HG02970 (cell line): ENCODE data around the gene PCSK2.

Source experiments
- ATAC-seq: cut with Tn5 transposase; IDR thresholded peaks from one replicate; pipeline ENCODE4 v1.9.1; 2021; ENCODE audit warnings: mild to moderate bottlenecking, moderate library complexity, moderate number of reproducible peaks; ENCODE audit not compliant: unreplicated experiment, low FRiP score

The PCSK2 gene

DNA sequence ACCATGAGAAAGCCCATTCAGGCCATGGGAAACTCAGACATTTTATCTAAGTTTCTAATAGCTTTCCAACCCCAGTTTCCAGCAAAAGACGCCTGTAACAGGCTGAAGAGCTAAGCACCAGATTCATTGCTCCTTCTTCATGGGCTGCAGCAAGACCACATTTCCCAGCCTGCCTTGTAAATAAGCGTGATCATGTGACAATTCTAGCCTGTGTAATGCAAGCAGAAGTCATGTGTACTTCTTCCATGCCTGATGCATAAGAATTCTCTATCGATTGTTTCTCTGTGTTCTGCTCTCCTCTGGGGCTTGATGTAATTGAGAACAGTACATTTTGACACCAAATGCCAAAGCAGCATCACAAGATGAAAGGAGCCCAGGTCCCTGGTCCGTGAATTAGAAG is 6.8 kb downstream of the PCSK2 start:
- ATAC-seq: no peak

DNA sequence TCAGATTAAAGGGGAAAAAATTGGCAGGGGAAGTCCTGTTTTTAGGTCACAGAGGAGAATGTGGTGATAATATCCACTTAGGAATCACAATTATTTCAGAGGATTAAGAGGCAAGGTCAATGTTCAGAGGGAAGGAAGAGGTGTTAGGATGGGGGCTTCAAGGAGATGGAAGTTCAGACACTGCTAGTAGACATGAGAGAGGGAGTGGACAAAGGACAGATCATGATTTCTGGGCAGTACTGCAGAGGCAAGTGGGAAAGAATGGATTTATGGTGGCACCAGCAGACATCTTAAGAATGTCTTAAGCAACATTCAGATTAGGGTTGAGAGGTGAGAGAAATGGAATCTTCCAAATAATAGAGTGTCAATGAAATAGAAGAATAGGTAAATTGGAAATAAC is 9.9 kb downstream of the PCSK2 start:
- ATAC-seq: no peak

DNA sequence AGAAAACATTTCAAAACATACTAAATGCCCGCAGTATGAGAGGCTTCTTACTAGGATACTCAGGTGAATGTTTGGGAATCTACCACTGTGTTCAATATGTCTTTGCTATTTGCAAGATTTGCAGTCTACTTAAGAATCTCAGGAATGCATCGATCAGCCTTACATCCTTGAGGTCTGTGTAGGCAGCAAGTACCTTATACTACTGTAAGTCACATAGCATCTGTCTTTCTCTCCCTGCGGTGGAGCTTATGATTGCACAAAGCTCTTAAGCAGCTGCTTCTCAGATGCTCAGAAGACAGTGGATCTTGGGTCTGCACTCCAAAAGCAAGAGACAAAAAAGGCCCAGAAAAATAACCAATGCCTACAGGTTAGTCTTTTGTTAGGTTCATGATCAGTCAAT is 21.4 kb downstream of the PCSK2 start:
- ATAC-seq: no peak

DNA sequence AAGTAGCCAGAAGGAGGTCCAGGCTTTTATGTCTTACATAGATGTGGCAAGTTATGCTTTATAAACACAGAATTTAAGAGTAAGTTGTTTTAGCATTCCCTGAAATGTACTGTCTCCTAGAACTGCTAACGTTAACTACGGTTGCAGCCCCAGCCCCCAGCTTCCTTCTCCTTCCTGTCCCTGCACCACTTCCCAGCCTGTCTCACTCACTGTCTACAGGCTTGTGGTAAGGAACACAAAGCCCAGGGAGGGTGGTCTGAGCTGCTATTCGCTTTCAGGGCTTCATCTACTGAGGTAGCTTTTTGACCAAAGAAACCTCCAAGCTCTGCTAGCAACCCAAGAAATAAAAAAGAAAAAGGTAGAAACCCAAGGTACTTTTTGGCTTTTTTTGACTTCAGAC is 35.9 kb downstream of the PCSK2 start:
- ATAC-seq: no peak

DNA sequence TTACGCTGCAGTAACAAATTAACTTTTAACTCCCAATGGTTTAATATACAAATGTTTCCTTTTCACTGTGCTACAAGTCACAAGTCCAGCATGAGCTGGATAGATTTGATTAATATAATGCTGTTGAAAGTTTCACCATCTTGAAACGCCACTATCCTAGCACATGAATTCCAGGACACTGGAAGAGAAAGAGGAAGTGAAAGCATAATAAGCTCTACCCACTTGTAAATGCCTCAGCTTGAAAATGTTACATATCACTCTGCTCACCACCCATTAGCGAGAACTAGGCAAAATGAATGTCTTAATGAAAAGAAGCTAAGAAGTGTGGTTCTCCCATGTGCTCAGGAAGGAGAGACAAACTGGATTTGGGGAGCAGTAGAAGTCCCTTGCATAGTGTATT is 46.9 kb downstream of the PCSK2 start:
- no peak for ATAC-seq

DNA sequence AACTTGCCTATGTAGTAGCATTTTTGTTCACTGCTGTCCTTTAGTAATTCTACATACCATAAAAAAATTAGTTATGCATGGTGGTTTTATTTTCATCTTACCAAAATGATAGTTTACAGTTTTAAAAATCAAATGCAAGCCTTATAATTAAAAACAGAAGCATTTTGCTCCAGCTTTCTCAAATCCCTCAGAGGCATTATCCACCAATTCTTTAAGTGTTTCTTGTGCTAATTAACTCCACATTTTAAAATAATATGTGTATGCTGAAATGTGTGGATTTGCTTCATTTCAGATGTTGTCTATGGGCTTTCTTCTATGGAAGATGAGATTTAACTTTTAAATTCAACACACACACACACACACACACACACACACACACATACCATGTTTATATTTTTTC is 49.3 kb downstream of the PCSK2 start:
- ATAC-seq: no peak

DNA sequence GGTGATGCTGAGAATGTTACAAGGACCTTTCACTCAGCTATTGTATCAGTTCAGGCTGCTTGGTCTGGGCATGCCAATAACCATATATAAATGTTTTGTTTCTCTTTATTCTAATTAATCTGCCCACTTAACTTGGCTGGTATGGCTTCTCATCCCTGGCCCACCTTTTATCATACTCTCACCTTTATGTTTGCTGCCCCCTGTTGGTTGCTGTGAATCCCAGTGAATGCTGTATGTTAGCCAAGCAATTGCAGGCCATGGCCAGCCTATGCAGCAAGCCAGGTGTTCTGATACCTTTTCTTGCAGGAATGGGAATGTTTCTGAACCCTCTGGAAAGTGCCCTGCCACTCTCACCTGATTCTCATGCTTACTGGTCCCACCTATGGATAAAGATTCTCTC is 54.6 kb downstream of the PCSK2 start:
- no peak for ATAC-seq

DNA sequence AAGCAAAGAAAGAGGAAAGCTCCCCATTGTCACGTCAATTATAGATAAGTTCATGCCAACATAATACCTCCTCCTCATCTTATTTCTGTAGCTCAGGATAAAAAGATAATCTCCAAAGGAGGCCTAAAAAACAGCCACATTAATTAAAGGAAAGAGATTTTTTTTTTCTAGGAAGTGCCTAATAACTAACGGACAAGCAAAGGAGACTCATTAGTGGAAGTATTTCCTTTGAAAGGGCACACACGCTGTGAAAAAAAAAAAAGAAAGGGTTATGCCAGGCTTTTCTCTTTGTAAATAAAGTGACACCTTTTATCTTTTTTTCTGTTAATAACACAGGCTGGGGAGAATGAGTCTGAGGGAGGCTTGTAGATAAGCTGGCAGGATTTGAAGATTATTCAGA is 55.7 kb downstream of the PCSK2 start:
- ATAC-seq: no peak

DNA sequence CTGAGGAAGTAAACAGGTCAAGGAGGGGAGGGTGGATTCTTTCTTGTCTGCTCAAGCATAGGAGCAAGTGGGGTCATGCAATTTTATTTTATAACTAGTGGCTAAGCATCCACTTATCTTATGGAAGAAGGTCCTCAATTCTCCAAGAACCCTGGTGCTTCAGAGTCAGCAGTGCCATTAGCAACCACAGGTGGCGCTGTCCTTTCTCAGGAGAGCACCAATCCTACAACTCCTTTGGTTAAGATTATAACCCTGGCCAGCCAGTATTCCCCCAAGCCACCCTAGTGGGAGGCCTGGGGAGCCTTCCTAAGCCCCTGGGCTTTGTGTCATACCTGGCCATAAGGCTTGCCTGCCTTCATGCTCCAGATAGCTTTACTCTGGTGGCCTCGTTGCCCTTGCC is 60.7 kb downstream of the PCSK2 start:
- no peak for ATAC-seq

DNA sequence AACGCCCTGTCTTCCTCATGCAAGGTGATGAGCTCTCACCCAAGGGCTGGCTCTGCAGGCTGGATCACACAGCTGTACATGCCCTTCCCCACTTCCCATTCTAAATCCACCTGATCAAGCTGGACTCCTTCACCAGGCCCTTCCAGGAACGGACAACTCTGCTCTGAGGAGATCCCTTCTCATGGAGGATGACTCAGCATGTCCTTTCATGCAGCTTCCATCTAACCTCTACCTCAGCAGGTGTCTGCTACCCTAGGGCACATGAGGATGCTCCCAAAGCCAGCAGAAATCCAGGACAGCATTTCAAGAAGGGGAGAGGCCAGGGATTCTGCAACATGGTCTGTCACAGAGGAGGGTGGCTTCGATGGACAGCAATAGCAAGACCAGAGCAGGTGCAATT is 61.2 kb downstream of the PCSK2 start:
- no peak for ATAC-seq

DNA sequence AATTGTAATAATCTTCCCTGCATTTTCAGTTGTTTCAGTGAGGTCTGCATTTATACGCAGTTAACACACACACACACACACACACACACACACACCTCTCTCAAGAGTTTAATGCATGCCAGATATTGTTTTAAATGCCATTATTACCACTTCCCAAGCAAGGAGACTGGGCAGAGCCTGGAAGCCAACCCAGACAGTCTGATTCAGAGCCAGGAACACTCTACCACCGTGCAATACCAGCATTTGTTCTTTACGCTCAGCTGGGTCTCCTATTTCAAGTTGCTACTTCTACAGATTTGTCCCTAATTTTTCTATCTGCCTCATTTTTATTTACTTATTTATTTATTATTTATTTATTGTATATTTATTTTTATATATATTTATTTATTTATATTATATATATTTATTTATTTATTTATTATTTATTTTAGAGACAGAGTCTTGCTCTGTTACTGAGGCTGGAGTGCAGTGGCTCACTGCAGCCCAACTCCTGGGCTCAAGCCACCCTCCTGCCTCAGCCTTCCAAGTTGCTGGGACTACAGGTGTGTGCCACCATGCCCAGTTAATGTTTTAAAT is 68.4 kb downstream of the PCSK2 start:
- ATAC-seq: no peak

DNA sequence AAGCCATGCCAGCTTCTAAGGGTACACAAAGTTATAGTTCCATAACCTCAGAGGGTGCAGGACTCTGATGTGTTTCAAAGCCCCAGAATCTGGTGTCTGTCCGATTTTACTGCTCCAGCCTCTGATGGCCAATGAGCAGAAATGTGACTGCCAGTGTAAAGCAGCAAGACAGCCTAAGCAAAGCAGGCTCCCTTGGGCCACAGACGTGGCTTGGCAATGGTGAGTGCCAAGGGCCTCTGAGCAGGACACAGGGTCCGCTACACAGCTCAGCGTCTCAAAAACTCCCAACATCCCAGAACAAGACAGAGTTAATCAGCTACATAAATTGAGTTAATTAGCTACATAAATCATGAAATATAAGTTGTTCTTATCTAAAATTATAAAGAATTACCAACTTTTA is 69.2 kb downstream of the PCSK2 start:
- ATAC-seq: no peak

DNA sequence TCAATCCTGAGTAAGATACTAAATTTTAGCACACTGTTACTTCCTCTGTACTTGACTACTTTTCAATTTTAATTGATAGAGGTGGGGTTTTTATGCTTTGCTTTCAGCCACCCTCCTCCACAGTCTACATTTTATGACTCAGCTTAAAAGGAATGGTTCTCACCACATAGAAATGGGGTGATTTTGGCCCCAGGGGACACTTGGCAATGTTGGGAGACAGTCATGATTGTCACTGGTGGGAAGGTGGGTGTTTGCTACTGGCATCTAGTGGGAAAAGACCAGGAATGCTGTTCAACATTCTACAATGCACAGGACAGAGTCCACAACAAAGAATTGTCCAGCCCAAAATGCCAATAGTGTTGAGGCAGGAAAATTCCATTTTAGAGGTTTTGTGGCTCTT is 71.3 kb downstream of the PCSK2 start:
- ATAC-seq: no peak

DNA sequence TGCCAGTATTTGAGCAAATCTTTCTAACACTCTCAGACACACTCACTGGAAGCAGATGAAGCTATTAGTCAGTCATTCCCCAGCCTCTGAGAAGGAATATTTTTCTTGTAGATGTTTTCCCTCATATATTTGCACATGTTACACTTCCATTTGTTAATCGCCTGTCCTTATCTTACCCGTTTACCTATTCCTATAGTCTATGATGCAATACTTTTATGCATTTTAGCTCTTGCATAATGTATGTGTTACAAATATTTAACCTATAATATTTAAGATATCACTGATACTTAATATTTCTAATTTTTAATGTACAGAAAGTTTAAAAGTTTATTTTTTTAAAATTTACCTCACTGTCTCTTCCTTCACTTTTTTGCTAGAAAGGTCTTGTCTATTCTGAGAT is 71.9 kb downstream of the PCSK2 start:
- no peak for ATAC-seq

DNA sequence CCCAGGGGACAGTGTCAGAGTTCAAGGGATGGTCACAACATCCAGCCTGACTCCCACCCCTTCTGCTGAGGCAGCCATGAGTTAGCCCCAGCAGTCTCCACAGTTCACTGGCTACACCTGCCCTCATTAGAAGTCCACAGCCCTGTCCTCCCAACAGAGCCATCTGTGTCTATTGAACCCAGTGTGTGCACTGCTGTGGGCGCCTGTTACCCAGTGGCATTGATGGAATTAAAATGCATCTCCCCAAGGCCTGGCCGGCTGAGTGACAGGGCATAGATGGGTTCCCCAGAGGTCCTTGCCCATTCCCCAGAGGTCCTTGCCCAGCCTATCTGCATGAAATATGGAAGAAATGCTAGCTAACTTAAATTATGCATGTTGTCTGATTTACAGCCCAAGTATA is 73.3 kb downstream of the PCSK2 start:
- no peak for ATAC-seq

DNA sequence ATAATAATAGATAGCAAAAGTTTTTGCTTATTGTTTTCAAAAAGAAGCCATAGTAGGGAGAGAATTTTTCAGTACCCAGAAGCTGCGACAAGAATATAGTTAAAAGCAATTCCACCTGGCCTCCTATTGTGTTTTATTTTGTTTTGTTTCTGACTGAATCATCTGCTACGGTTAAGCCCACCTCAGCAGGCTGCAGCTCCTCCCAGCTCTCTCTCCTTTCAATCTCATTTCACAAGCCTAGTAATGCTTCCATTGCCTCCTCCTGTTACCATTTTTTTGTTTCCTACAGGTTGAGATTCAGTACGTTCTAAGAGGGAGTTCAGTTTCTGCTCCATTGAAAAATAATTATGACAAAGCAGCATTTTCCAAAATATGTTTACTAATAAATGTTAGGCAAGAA is 77.9 kb downstream of the PCSK2 start:
- no peak for ATAC-seq

DNA sequence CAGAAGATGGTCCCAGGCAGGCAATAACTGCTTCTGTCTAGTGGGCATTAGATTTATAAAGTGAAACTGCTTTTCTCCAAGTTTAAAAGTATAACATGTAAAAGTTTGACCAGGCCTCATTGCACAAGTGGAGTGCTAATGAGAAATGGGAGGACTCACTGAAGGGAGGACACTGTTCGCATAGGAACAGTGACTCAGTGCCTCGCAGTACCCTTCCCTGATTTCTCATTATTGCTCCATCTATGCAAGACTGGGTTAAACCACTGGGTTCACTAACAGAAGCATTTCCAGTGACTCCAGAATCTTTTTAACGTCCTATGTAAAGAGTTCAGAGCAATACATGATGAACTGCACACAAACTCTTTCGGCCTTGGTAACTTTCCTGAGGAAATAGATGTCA is 79.6 kb downstream of the PCSK2 start:
- ATAC-seq: no peak

DNA sequence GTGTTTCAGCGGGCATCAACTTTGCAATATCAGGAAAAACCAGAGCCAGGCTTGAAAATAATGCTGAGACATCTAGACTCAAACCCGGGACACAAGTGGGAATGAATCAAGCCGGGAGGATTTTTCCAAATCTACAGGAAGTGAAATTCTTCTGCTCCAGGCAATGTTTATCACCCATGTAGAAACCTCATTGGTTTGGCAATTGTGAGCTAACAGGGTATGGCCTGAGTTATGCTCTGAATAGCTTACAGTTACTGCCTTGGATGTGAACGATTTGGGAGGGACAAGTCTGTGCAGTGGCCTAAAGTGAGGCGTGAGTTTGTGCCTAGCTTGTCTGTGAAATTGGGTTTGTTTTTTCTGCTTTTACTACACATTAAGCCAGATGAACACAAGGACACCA is 87.4 kb downstream of the PCSK2 start:
- ATAC-seq: no peak

DNA sequence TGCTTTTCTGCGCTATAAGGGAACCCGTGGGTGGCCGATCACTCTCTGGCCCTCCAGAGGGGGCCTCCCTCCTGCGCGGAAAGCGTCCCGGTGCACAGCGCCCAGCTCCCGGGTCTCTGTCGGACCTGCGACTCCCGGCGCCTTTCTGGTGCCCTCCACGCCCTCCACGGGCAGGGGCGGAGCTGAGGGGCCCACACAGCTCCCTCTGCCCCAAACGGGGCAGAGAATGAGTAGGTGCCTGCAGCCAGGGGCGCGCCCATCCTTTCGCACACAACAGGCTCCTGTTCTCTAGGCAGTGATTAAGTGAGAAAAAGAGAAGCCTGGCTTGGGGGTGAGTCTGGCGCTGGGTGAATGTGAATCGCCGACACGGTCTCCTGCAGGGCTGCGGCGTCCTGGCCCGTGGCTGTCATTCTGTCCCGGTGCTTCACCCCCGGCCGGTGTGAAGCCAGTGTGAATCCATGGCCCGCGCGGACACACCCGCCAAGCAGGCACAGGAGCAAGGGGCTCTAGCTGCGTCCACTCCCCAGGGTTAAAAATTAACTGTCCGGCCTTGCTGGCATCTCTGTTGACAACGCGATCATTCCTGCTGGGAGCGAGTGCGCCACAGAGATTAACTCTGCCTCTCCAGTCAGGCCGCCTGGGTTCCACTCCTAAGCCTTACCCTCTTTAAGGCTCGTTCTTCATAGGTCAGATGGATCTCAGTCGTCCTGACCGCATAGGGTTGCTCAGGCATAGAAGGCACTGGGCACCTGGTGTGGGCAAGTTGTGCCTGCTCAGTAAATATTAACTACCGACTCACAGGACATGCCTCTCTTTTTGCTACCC is 88.8 kb downstream of the PCSK2 start:
- no peak for ATAC-seq

DNA sequence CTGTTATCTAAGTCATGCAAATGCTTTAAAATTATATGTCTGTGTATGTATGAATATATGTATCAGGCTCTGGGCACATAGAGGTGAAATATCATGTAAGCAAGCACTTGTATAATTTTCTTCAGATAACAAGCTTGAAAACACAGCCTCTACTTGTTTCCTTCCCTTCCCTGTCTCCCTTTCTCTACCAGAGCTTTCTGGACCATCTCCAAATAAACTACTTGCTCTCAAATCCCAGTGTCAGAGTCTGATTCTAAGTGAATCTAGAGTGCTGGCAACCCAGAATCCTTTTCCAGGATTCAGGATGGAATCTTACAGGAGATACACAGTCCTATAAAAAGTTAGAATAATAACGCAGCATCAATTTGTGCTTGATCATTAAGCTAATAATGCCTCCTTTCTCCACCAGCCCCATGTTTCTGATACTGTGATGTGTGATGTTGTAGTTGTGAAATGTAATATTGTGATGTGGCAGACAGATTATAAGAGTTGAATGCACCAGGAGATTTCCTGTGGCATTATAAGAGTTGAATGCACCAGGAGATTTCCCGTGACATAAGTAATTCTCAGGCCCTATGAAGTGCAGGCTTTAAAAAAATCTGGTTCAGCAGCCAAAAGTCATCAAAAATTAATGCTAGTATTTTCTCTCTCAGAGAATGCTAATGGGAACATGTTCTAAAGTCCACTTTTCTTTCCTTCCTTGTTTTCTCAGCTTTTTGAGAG is 89.6 kb downstream of the PCSK2 start:
- ATAC-seq: no peak

DNA sequence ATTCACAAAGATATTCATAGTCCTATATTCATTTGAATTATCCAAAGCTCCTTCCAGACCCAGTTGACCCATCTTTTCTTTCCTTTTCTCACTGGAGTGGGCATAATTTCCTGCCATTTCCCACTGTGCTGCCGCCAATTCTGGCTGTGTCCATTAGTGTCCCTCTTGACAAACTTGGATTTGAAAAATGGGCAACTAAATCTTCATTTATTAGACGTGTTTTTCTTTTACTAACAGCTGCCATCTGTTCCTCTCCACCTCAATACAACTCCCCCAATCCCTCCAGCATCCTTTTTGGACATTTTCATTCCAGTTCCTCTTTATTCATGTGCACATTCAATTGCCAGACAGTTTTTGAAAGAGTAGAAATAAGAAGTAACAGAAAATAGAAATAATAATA is 90.5 kb downstream of the PCSK2 start:
- no peak for ATAC-seq

DNA sequence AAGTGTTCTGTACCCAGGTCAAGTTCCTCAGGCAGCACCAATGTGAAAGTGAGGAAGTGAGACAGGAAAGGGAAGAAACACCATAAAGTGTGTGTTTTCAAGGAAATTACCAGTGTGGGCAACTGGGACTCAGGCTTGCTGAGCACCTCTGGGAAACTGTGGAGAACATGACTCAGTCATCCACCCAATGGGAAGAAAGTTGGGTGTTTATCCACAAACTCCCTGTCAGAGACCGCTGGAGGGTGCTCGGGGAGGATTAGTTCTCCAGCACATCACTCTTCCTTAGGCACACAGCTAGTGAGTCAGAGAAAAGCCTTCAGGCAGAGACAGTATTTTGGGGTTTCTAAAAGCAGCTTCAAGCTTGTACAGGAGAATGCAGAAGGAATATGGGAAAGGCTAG is 93.6 kb downstream of the PCSK2 start:
- ATAC-seq: no peak
